ENCODE results near the gene ATP8B3. TPM values are rescaled to one million over a fixed set of nuclear protein-coding genes. Genes with fewer than 3 reads are reported as not detected.

The ATP8B3 gene
- total and polyA plus RNA-seq, 2 experiments from 2014 or later, result 2.1 to 6.0 TPM

DNA sequence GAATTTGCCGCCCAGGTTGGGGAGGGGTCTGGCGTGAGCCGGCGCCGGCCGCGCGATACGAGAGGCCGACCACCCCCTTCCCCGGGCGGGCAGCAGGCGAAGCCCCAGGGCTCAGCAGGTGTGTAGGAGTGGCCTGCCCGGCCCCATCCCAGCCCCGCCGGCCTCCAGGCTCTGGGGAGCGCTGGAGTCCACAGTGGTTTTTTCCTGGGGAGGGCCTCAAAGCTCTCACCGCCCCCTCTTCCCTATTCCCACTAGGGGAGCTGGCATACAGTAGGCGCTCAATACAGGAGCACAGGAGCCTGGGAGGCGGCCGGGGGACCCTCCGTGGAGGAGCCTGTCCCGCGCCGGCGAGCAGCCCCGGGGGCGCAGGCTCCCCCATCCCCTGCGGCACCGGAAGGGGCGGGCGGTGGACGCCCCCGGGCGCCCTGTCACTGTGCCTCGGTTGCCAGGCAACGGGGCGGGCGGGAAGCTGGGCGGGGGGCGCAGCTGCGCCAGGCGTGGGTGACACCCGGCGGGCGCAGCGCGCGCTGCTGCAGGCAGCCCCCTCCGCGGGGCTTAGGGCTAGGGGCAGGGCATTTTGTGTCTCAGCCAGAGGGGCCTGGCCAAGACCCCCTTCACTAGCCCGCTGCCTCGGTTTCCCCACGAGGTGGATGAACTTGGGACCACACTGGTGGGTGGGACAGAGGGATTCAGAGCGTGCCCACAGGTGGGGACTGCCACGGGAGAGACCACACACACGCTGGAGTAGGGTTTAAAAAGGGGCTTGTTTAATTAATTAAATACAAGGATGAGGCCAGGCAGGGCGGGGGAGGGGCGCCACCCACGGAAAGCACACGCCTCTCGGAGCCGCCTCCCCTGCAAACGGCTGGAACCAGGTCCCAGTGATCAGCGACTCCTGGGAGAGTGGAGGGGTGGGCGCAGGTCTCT, 39.8 kb upstream of the ATP8B3 start:
- peaks cover 5% of the 10 kb centered on the region; the same call in 2 of the 3 replicates for H3K36me3 Mint-ChIP-seq (ENCODE audit: low read depth)
- Histone ChIP-seq H3K4me2 (peak overlapping the region; percentile 86), H3K36me3 (ENCODE audit: insufficient read depth) (no peaks in the 10 kb centered on the region), H4K20me1 (replicated peaks; ENCODE audit: insufficient read depth) (peaks cover 7% of the 10 kb centered on the region), H3K79me2 (replicated peaks; ENCODE audit: insufficient read depth) (peaks cover 17% of the 10 kb centered on the region), H3K27me3 (ENCODE audit: insufficient read depth) (no peaks in the 10 kb centered on the region), H3K9me2 (ENCODE audit: insufficient read depth) (no peaks in the 10 kb centered on the region), H3K4me1 (ENCODE audit: insufficient read depth) (peaks cover 27% of the 10 kb centered on the region), H2AFZ (no peak overlapping the region), H3F3A (replicated peaks; ENCODE audit: low read depth) (peaks cover 25% of the 10 kb centered on the region), H3K4me3 (peak overlapping the region; percentile 64), H3K27ac (ENCODE audit: low read depth) (no peak overlapping the region)
- H3K27ac Mint-ChIP-seq, result no peak overlapping the region
- H3K27me3 Mint-ChIP-seq (ENCODE audit: insufficient read depth, low read depth, poor library complexity), result peaks cover 27% of the 10 kb centered on the region
- DNase-seq (ENCODE audit: low spot score) (peak; percentile 76), ATAC-seq (peak; percentile 5)
- TF ChIP-seq JUNB (IDR thresholded peaks at IDR 0.05; ENCODE audit: unreplicated experiment) (no peak), ZNF114 (CRISPR knock-in tag; IDR thresholded peaks at IDR 0.05) (no peak), ZNF331 (CRISPR knock-in tag; IDR thresholded peaks at IDR 0.05; ENCODE audit: low read depth) (no peak), POLR2AphosphoS5 (IDR thresholded peaks at IDR 0.05; ENCODE audit: low read depth) (peak; percentile 26; the same call in 1 of the 2 replicates), NANOG (IDR thresholded peaks at IDR 0.05; ENCODE audit: borderline replicate concordance) (no peak)
- TF ChIP-seq, protein P1, sequence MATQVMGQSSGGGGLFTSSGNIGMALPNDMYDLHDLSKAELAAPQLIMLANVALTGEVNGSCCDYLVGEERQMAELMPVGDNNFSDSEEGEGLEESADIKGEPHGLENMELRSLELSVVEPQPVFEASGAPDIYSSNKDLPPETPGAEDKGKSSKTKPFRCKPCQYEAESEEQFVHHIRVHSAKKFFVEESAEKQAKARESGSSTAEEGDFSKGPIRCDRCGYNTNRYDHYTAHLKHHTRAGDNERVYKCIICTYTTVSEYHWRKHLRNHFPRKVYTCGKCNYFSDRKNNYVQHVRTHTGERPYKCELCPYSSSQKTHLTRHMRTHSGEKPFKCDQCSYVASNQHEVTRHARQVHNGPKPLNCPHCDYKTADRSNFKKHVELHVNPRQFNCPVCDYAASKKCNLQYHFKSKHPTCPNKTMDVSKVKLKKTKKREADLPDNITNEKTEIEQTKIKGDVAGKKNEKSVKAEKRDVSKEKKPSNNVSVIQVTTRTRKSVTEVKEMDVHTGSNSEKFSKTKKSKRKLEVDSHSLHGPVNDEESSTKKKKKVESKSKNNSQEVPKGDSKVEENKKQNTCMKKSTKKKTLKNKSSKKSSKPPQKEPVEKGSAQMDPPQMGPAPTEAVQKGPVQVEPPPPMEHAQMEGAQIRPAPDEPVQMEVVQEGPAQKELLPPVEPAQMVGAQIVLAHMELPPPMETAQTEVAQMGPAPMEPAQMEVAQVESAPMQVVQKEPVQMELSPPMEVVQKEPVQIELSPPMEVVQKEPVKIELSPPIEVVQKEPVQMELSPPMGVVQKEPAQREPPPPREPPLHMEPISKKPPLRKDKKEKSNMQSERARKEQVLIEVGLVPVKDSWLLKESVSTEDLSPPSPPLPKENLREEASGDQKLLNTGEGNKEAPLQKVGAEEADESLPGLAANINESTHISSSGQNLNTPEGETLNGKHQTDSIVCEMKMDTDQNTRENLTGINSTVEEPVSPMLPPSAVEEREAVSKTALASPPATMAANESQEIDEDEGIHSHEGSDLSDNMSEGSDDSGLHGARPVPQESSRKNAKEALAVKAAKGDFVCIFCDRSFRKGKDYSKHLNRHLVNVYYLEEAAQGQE (IDR thresholded peaks at IDR 0.05; ENCODE audit: unreplicated experiment), result no peak
- peak overlapping the region; percentile 60; the same call in 2 of the 3 replicates for H3K4me3 Mint-ChIP-seq
- H3K4me1 Mint-ChIP-seq, result peaks cover 44% of the 10 kb centered on the region
- H3K9me3 Mint-ChIP-seq, result 0 out of 3 replicates have a peak, but pooled peaks cover 2% of the 10 kb centered on the region

DNA sequence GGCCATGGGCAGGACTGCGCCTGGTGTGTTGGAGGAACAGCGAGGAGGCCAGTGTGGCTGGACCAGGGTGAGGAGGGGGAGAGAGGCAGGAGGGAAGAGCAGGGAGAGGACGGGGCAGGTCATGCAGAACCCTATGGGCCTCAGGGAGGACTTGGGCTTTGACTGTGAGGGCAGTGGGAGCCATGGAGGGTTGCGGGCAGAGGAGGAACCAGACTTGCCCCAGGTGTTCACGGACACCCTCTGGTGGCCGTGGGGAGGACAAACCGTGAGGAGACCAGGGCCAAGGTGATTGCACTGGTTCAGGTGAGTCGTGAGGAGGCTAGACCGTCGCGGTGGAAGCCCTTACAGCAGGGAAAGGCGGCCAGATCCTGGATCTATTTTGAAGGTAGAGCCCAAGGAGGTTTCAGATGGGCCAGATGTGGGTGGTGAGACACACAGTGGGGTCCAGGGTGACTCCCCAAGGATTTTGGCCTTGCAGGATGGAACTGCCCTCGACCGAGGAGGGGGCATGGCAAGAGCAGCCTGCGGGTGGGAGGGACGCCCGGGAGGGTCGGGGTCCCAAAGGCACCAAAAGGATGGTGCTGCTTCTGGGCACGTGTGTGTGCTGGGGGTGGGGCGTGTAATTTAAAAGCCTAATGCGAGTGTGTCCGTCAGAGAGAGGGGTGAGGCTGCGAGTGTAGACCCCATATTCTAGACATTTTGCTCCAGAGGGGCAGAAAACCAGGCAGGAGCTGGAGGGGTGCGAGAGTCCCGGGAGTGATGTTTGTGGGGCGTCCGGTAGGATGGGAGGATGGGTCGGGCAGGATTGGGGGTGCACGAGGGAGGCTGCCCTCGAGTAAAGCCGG, 39.0 kb upstream of the ATP8B3 start:
- Histone ChIP-seq H3K4me3 (peak overlapping the region; percentile 64), H3K36me3 (ENCODE audit: insufficient read depth) (no peaks in the 10 kb centered on the region), H3K4me1 (ENCODE audit: insufficient read depth) (peaks cover 21% of the 10 kb centered on the region), H2AFZ (no peak overlapping the region), H3K27me3 (ENCODE audit: insufficient read depth) (no peaks in the 10 kb centered on the region), H3K4me2 (peak overlapping the region; percentile 86), H3F3A (replicated peaks; ENCODE audit: low read depth) (peaks cover 21% of the 10 kb centered on the region), H4K20me1 (replicated peaks; ENCODE audit: insufficient read depth) (peaks cover 8% of the 10 kb centered on the region), H3K27ac (ENCODE audit: low read depth) (no peak overlapping the region), H3K79me2 (replicated peaks; ENCODE audit: insufficient read depth) (peaks cover 26% of the 10 kb centered on the region), H3K9me2 (ENCODE audit: insufficient read depth) (no peaks in the 10 kb centered on the region)
- TF ChIP-seq, protein P2, sequence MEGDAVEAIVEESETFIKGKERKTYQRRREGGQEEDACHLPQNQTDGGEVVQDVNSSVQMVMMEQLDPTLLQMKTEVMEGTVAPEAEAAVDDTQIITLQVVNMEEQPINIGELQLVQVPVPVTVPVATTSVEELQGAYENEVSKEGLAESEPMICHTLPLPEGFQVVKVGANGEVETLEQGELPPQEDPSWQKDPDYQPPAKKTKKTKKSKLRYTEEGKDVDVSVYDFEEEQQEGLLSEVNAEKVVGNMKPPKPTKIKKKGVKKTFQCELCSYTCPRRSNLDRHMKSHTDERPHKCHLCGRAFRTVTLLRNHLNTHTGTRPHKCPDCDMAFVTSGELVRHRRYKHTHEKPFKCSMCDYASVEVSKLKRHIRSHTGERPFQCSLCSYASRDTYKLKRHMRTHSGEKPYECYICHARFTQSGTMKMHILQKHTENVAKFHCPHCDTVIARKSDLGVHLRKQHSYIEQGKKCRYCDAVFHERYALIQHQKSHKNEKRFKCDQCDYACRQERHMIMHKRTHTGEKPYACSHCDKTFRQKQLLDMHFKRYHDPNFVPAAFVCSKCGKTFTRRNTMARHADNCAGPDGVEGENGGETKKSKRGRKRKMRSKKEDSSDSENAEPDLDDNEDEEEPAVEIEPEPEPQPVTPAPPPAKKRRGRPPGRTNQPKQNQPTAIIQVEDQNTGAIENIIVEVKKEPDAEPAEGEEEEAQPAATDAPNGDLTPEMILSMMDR (conservative IDR thresholded peaks at IDR 0.05; ENCODE audit: low read depth in 2 of 2), result peak; percentile 55 to 65
- TF ChIP-seq CREB1 (CRISPR knock-in tag; IDR thresholded peaks at IDR 0.05; ENCODE audit: low read depth) (no peak), ZNF331 (CRISPR knock-in tag; IDR thresholded peaks at IDR 0.05; ENCODE audit: low read depth) (no peak), STAT1 (IDR thresholded peaks at IDR 0.05; ENCODE audit: unreplicated experiment) (no peak), POLR2AphosphoS5 (IDR thresholded peaks at IDR 0.05; ENCODE audit: low read depth) (no peak), NANOG (IDR thresholded peaks at IDR 0.05; ENCODE audit: borderline replicate concordance) (no peak)
- TF ChIP-seq, protein P3, sequence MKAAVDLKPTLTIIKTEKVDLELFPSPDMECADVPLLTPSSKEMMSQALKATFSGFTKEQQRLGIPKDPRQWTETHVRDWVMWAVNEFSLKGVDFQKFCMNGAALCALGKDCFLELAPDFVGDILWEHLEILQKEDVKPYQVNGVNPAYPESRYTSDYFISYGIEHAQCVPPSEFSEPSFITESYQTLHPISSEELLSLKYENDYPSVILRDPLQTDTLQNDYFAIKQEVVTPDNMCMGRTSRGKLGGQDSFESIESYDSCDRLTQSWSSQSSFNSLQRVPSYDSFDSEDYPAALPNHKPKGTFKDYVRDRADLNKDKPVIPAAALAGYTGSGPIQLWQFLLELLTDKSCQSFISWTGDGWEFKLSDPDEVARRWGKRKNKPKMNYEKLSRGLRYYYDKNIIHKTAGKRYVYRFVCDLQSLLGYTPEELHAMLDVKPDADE (IDR thresholded peaks at IDR 0.05), result no peak
- H3K27me3 Mint-ChIP-seq (ENCODE audit: insufficient read depth, low read depth, poor library complexity), result peaks cover 26% of the 10 kb centered on the region
- DNase-seq (ENCODE audit: low spot score) (peak; percentile 59), ATAC-seq (no peak)
- peak overlapping the region; percentile 60 for H3K4me3 Mint-ChIP-seq
- H3K27ac Mint-ChIP-seq, result peak overlapping the region; percentile 62; the same call in 1 of the 2 replicates
- peaks cover 5% of the 10 kb centered on the region; the same call in 2 of the 3 replicates for H3K36me3 Mint-ChIP-seq (ENCODE audit: low read depth)
- peaks cover 46% of the 10 kb centered on the region for H3K4me1 Mint-ChIP-seq
- 0 out of 3 replicates have a peak, but pooled peaks cover 2% of the 10 kb centered on the region for H3K9me3 Mint-ChIP-seq

Measured in GM23338 (cell line).